PFSK-1 (cell line): ENCODE results near the gene CEP72.

Experiments used
- POLR2AphosphoS5 ChIP-seq: IDR thresholded peaks from 2 replicates; pipeline ENCODE4 v1.6.1; 2012; ENCODE audit warnings: low read depth, mild to moderate bottlenecking, control low read depth, low read length, moderate library complexity
- TAF1 ChIP-seq: IDR thresholded peaks from 2 replicates; pipeline ENCODE4 v1.6.1; 2012; ENCODE audit warnings: low read length, control low read depth, borderline replicate concordance; ENCODE audit not compliant: insufficient read depth
- TF ChIP-seq, protein P1 (sequence below), 2 experiments: IDR thresholded peaks; 2 replicates each; pipeline versions ENCODE4 v1.6.1 to v1.8.0; 2011 to 2012; ENCODE audit warnings: low read depth in 2 of 2, low read length in 2 of 2, control low read depth in 1 of 2, inconsistent platforms in 1 of 2, mild to moderate bottlenecking in 1 of 2, moderate library complexity in 1 of 2; ENCODE audit not compliant: insufficient read depth in 1 of 2

DNA sequence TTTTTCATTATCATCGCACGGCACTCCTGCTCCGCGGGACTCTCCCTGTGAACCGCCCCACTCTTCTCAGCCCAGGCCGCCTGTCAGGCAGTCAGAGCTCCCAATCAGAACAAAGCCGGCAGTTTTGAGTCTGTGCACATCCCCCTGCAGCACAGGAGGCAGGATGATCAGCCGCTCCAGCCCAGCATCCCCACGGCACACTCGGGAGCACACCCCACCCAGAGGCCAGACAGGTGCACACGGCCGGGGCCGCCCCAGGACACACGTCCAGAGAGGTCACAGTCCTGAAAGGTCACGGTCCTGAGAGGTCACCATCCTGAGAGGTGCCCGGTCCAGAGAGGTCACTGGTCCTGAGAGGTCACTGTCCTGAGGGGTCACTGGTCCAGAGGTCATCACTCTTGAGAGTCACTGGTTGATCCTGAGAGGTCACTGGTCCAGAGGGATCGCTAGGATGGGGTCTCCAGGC lies 72.6 kb downstream of the CEP72 start:
- TF ChIP-seq POLR2AphosphoS5 (no peak), TAF1 (no peak)
- TF ChIP-seq, protein P1, sequence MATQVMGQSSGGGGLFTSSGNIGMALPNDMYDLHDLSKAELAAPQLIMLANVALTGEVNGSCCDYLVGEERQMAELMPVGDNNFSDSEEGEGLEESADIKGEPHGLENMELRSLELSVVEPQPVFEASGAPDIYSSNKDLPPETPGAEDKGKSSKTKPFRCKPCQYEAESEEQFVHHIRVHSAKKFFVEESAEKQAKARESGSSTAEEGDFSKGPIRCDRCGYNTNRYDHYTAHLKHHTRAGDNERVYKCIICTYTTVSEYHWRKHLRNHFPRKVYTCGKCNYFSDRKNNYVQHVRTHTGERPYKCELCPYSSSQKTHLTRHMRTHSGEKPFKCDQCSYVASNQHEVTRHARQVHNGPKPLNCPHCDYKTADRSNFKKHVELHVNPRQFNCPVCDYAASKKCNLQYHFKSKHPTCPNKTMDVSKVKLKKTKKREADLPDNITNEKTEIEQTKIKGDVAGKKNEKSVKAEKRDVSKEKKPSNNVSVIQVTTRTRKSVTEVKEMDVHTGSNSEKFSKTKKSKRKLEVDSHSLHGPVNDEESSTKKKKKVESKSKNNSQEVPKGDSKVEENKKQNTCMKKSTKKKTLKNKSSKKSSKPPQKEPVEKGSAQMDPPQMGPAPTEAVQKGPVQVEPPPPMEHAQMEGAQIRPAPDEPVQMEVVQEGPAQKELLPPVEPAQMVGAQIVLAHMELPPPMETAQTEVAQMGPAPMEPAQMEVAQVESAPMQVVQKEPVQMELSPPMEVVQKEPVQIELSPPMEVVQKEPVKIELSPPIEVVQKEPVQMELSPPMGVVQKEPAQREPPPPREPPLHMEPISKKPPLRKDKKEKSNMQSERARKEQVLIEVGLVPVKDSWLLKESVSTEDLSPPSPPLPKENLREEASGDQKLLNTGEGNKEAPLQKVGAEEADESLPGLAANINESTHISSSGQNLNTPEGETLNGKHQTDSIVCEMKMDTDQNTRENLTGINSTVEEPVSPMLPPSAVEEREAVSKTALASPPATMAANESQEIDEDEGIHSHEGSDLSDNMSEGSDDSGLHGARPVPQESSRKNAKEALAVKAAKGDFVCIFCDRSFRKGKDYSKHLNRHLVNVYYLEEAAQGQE (IDR thresholded peaks at IDR 0.05; ENCODE audit: insufficient read depth in 1 of 2, low read depth in 2 of 2, low read length in 2 of 2), result no peak
